ENCODE data around the gene C4A. TPM values are rescaled to one million over a fixed set of nuclear protein-coding genes. Genes with fewer than 3 reads are reported as not detected.

C4A gene
- total RNA-seq, 4 donors from 2014 or later: 4.0 to 10.2 (median 5.3) TPM

- Histone ChIP-seq H3K27ac (peak overlapping the region; percentile 6), H3K4me3 (no peak overlapping the region), H3K27me3 (no peaks in the 10 kb centered on the region), H3K4me1 (peaks cover 30% of the 10 kb centered on the region), H3K9me3 (no peaks in the 10 kb centered on the region), H3K36me3 (peaks cover 16% of the 10 kb centered on the region)
- peak in 1 of 2 donors; percentile 50 for DNase-seq (ENCODE audit: low spot score in 2 of 2)
- TF ChIP-seq EP300 (IDR thresholded peaks at IDR 0.05): no peak
- TF ChIP-seq POLR2AphosphoS5 (IDR thresholded peaks at IDR 0.05): no peak
- TF ChIP-seq, protein P1, sequence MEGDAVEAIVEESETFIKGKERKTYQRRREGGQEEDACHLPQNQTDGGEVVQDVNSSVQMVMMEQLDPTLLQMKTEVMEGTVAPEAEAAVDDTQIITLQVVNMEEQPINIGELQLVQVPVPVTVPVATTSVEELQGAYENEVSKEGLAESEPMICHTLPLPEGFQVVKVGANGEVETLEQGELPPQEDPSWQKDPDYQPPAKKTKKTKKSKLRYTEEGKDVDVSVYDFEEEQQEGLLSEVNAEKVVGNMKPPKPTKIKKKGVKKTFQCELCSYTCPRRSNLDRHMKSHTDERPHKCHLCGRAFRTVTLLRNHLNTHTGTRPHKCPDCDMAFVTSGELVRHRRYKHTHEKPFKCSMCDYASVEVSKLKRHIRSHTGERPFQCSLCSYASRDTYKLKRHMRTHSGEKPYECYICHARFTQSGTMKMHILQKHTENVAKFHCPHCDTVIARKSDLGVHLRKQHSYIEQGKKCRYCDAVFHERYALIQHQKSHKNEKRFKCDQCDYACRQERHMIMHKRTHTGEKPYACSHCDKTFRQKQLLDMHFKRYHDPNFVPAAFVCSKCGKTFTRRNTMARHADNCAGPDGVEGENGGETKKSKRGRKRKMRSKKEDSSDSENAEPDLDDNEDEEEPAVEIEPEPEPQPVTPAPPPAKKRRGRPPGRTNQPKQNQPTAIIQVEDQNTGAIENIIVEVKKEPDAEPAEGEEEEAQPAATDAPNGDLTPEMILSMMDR (IDR thresholded peaks at IDR 0.05): no peak
- no peak for TF ChIP-seq POLR2A (IDR thresholded peaks at IDR 0.05)
- 71% methylated on average over 5 of the region's 5 CpGs for WGBS
Measured at GRCh38 chr6:32050562-32050961, 68.7 kb downstream of the C4A start.

Other genes with a start within 250 kb of the C4A start
- gene CLIC1, start 245.5 kb upstream of the C4A start, total RNA-seq: 100 to 1,000 TPM; 239 to 420 (median 333) TPM
- 10 to 100 TPM; 12.6 to 60.1 (median 17.2) TPM for gene MSH5, start 242.1 kb upstream of the C4A start, total RNA-seq
- 10 to 100 TPM in 3 of 4 donors, 1 to 10 TPM in 1; 9.3 to 42.2 (median 20.3) TPM for gene SAPCD1, start 219.4 kb upstream of the C4A start, total RNA-seq
- 1 to 10 TPM; 1.3 to 3.3 (median 2.3) TPM for gene VWA7, start 204.7 kb upstream of the C4A start, total RNA-seq
- gene VARS1, start 186.3 kb upstream of the C4A start, total RNA-seq: 10 to 100 TPM; 48.8 to 60.0 (median 59.1) TPM
- 10 to 100 TPM; 21.7 to 39.5 (median 30.2) TPM for gene LSM2, start 175.1 kb upstream of the C4A start, total RNA-seq
- gene HSPA1L, start 166.8 kb upstream of the C4A start, total RNA-seq: 1 to 10 TPM in 3 of 4 donors, under 1 TPM in 1; 0.83 to 3.1 (median 1.8) TPM
- 100 to 1,000 TPM; 200 to 464 (median 408) TPM for gene HSPA1A, start 166.5 kb upstream of the C4A start, total RNA-seq
- 100 to 1,000 TPM; 243 to 686 (median 558) TPM for gene HSPA1B, start 154.3 kb upstream of the C4A start, total RNA-seq
- gene NEU1, start 119.2 kb upstream of the C4A start, total RNA-seq: 10 to 100 TPM; 22.2 to 42.7 (median 39.8) TPM
- 1 to 10 TPM; 1.4 to 7.4 (median 4.1) TPM for gene SLC44A4, start 103.1 kb upstream of the C4A start, total RNA-seq
- gene EHMT2, start 84.4 kb upstream of the C4A start, total RNA-seq: 10 to 100 TPM; 38.7 to 48.9 (median 42.9) TPM
- 1 to 10 TPM in 3 of 4 donors, under 1 TPM in 1; 0.49 to 2.6 (median 1.5) TPM for gene ZBTB12, start 80.0 kb upstream of the C4A start, total RNA-seq
- gene C2, start 54.3 kb upstream of the C4A start, total RNA-seq: 1 to 10 TPM; 2.6 to 6.4 (median 4.1) TPM
- gene CFB, start 36.0 kb upstream of the C4A start, total RNA-seq: 1 to 10 TPM; 3.7 to 6.8 (median 5.1) TPM
- gene NELFE, start 23.1 kb upstream of the C4A start, total RNA-seq: 10 to 100 TPM; 56.7 to 72.1 (median 65.8) TPM
- gene SKIC2, start 22.9 kb upstream of the C4A start, total RNA-seq: 10 to 100 TPM; 31.3 to 60.4 (median 49.3) TPM
- gene DXO, start 9.9 kb upstream of the C4A start, total RNA-seq: 10 to 100 TPM; 13.1 to 25.3 (median 16.4) TPM
- 1 to 10 TPM; 1.3 to 9.4 (median 5.1) TPM for gene C4B, start 32.7 kb downstream of the C4A start, total RNA-seq
- 1 to 10 TPM in 1 of 4 donors, under 1 TPM in 1, not detected in 2; 0.39 to 2.3 TPM for gene CYP21A2, start 56.4 kb downstream of the C4A start, total RNA-seq
- gene TNXB, start 127.3 kb downstream of the C4A start, total RNA-seq: 10 to 100 TPM; 25.7 to 52.5 (median 40.2) TPM
- 100 to 1,000 TPM in 1 of 4 donors, 10 to 100 TPM in 3; 55.8 to 161 (median 74.0) TPM for gene ATF6B, start 146.2 kb downstream of the C4A start, total RNA-seq
- gene FKBPL, start 148.2 kb downstream of the C4A start, total RNA-seq: 10 to 100 TPM in 1 of 4 donors, 1 to 10 TPM in 3; 3.5 to 10.6 (median 5.6) TPM
- gene PRRT1, start 169.9 kb downstream of the C4A start, total RNA-seq: 1 to 10 TPM in 1 of 4 donors, under 1 TPM in 3; 0.42 to 2.1 (median 0.45) TPM
- 100 to 1,000 TPM in 1 of 4 donors, 10 to 100 TPM in 3; 42.8 to 183 (median 72.2) TPM for gene PPT2, start 172.1 kb downstream of the C4A start, total RNA-seq
- gene EGFL8, start 182.5 kb downstream of the C4A start, total RNA-seq: 10 to 100 TPM in 3 of 4 donors, 1 to 10 TPM in 1; 7.3 to 66.5 (median 15.4) TPM
- gene AGPAT1, start 194.0 kb downstream of the C4A start, total RNA-seq: 10 to 100 TPM; 30.4 to 68.9 (median 42.6) TPM
- gene RNF5, start 196.3 kb downstream of the C4A start, total RNA-seq: 10 to 100 TPM; 55.7 to 73.0 (median 63.4) TPM
- 1 to 10 TPM in 3 of 4 donors, not detected in 1; 1.5 to 9.9 (median 4.8) TPM for gene AGER, start 202.2 kb downstream of the C4A start, total RNA-seq
- 10 to 100 TPM; 51.0 to 84.7 (median 63.8) TPM for gene PBX2, start 208.1 kb downstream of the C4A start, total RNA-seq
- 1 to 10 TPM; 4.8 to 5.5 (median 5.1) TPM for gene GPSM3, start 210.6 kb downstream of the C4A start, total RNA-seq
- gene NOTCH4, start 242.0 kb downstream of the C4A start, total RNA-seq: 10 to 100 TPM in 2 of 4 donors, 1 to 10 TPM in 2; 5.3 to 22.0 (median 10.2) TPM

All from suprapubic skin (tissue), 4 donors.